NCI-H345 treated with DMSO at 0.1 percent for 48 hours (cell line): ENCODE measurements around the gene CPLX3.

Source experiments
- DNase-seq: peaks from one replicate; lab custom pipeline; 2025; ENCODE audit not compliant: unreplicated experiment; lab: John Stamatoyannopoulos, UW

The CPLX3 gene

GRCh38 chr15:74802290-74802689, 24.1 kb upstream of the CPLX3 start:
- no peak for DNase-seq

DNA sequence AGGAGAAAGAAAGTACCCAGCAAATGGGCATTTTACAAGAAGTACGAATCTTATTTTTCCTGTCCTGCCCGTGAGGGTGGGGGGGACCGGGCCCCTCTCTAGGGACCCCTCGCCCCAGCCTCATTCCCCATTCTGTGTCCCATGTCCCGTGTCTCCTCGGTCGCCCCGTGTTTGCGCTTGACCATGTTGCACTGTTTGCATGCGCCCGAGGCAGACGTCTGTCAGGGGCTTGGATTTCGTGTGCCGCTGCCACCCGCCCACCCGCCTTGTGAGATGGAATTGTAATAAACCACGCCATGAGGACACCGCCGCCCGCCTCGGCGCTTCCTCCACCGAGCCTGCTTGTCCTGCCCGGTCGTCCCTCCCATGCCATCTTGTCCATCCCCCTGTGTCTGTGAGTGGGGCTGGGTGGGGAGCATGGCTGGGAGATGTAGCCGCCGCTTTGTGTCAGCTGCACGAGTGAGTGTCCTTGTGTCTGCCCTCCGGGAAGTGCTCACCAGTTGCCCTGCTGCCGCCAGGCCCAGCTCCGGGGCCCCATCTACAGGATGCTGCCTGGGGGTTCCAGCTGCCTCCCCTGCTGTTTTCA, 23.5 kb upstream of the CPLX3 start:
- DNase-seq = no peak

GRCh38 chr15:74804935-74805334, 21.5 kb upstream of the CPLX3 start:
- no peak for DNase-seq

DNA sequence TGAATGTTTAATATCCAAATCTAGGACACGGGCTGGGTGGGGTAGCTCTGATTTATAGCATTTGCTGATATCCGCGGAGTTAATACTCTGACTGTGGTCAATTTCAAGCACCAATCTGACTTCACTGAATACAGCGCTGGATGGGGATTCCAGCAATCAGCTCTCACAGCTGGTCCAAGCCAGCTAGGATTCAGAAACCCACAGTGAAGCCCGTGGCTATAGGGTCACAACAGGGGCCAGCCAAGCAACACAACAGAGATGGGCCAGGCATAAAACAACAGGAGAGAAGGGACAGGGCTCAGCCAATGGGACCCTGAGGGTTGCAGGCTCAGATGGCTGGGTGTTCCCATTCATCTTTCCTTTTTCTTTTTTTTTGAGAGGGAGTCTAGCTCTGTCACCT, 19.1 kb upstream of the CPLX3 start:
- DNase-seq = no peak

DNA sequence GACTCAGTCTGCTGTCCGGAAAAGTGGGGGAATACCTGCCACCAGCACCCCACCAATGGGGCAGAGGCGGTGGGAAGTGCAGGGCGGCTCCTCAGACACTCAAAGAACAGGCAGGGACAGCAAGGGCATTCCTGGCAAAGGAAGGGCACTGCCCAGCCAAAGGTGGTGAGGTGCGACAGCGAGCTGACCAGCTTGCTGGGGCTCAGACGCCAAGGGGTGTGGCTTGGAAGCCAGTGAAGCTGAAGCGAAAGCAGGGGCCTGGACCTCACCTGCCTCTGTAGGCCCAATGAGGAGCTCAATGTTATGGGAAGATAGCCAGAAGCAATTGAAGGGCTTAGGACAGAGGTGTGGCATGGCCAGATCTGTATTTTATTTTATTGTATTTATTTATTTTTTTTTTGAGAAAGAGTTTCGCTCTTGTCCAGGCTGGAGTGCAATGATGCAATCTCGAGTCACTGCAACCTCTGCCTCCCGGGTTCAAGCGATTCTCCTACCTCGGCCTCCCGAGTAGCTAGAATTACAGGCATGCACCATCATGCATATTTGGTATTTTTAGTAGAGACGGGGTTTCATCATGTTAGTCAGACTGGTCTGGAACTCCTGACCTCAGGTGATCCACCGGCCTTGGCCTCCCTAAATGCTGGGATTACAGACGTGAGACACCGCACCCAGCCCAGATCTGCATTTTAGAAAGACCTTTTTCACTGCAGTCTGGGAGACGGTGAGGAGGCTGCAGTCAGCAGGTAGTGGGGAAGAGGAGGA, 18.2 kb upstream of the CPLX3 start:
- DNase-seq = no peak

GRCh38 chr15:74808840-74809229, 17.6 kb upstream of the CPLX3 start:
- DNase-seq = no peak

DNA sequence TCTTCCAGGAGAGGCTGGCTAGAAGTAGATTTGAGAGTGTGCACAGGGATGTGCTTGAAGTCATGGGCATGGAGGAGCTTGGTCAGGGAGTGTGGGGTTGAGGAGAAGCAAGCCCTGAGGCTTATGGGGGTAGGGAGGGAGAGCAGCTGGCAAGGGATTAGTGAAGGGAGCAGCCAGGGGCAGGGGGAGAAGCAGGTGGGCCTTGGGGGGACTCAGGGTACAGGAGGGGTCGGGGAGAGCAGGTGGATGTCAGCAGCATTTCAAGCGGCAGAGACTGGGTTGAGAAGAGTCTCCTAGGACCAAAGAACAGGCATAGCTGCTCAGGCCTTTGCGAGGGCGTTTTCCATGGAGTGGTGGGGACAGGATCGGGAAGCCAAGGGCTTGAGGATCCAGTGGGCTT, 17.2 kb upstream of the CPLX3 start:
- DNase-seq = no peak

- no peak for DNase-seq
These were observed 16.5 kb upstream of the CPLX3 start for GRCh38 chr15:74809956-74810355.

DNA sequence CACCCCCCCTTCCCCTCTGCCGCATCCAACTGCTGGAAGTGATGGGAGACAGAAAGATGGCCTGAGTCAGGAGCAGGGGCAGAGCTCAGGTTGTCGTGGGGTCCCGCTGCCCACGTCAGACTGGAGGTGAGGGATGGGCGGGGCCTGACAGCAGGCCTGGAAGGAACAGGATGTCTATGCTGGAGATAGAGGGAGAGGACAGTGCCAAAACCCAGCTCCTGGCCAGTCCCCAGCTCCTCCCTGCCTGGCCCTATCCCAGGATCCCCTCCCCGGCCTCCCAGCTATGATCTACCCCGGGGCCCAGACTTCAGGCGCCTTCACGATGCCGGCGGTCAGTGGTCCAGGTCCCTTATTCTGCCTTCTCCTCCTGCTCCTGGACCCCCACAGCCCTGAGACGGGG, 13.9 kb upstream of the CPLX3 start, which contains the start of gene LMAN1L:
Gene LMAN1L (plus strand): TSS at position 303 of the 400 bp plus-strand sequence. CDS start 20 bp downstream, at position 323.
- no peak for DNase-seq

DNA sequence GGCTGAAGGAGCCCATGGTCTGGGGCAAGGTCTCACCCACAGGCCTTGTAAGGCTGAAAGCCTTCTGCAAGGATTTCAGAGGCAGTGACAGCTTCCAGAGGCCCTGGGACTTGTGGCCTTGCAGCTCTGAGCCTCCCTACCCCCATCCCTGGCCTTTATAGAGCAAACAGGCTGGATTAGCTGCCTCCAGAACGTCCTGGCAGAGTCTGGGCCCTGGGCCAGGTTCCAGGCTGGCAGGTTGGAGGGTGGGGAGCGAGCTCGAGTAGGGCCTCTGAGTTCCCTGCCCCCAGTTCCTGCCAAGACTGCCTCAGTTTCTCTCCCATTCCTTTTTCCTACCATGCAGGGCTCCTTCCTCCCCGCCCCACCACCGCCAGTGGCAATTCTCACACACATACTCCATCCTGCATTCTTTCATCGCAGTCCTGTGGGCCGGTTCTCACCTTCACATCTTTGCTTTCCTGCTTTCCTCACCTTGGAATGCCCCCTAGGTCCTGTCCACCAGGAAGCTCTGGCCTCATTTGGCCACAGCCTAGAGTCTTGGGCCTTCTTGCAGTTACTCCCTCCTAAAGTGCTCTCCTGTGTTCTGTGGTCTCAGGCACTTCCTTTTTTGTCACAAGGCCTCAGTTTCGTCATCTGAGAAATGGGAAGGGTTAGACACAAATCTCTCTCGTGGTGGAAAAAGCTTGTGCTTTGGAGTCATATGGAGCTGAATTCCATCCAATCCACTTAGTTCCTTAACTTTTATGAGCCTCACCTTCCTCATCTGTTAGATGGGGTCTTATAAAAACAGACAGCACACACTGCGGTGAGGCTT, 11.1 kb upstream of the CPLX3 start:
- DNase-seq = no peak

- DNase-seq = no peak
These were observed 10.5 kb upstream of the CPLX3 start for GRCh38 chr15:74815961-74816360.

DNA sequence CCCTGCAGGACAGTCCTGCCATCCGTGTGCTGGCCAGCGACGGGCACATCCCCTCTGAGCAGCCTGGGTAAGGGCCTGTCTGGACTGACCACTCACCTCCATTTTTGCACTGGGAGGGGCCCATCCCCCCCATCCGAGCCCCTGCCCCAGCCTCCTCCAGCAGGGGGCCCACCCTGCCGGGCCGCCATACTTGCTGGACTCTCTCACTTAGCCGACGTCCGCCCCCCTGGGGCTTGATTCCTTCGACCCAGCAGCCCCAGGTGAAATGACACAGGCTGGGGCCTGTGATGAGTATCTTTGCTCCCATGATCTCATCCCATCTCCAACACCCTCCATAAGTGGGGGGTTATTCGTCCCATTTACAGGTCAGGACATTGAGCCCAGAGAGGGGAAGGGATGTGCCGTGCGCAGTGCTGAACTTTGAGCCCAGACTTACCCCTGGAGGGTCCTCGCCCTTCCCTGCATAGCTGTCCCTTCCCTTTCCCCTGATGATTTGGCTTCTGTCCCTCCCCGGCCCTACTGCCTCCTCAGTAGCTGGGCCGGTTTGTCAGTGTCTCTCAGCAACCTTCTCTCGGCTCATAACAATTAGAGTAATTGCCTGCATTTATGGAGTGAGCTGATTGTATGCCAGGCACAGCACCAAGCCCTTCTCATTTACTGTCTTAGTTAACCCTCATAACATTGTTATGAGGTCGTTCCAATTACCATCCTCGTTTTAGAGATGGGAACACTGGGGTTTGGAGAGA, 9.6 kb upstream of the CPLX3 start:
- DNase-seq = no peak

DNA sequence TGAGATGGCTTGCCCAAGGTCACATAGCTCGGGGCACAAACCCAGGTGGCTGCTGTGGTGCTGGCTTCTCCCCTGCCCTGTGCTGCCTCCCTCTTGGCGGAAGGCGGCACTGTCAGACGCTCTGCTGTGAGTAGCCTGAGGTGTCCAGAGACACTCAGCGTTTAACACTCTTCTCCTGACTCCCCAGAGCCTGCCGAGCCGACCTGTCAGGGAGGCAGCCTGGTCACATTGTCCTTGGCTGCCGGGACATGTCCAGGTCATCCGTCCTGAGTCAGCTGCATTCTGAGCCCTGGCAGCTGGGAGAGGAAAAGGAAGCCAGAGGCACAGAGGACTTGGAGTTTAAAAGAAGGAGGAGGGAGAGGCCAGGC, 9.1 kb upstream of the CPLX3 start:
- no peak for DNase-seq

DNA sequence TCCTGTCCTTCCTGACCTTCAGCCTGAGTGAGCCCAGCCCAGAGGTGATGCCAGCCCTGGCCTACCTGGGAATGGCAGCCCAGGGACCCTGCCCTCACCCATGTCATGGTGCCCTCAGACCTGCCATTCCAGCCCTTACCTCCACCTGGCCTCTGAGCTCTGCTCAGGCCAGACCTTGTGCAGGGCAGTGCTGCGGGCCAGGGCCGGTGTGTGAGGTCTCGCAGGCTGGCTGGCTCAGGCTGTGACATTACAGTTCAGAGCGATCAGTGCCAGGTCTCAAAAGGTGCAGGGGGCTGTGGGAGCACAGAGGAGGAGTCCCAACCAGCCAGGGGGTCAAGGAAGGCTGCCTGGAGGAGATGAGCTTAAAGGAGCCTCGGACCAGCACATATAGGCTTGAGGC, 6.4 kb upstream of the CPLX3 start:
- no peak for DNase-seq

GRCh38 chr15:74821091-74821789, 5.2 kb upstream of the CPLX3 start:
- no peak for DNase-seq

GRCh38 chr15:74821790-74822158, 4.7 kb upstream of the CPLX3 start:
- DNase-seq = no peak

DNA sequence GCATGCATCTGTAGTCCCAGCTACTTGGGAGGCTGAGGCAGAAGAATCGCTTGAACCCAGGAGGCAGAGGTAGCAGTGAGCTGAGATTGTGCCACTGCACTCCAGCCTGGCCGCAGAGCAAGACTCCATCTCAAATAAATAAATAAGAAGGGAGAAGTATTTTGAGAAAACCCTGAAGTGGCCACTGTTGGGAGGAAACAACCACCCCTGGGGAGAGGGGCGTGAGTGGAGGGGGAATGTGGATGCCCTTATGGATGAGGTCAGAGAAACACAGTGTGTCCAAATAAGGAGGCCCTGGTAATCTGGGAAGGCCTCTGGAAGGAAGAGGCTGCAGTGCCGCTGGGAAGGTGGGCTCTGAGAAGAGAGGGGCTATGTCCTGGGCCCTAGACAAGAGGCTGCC, 4.2 kb upstream of the CPLX3 start:
- no peak for DNase-seq

GRCh38 chr15:74823324-74823723, 3.1 kb upstream of the CPLX3 start:
- DNase-seq = no peak

GRCh38 chr15:74824976-74825375, 1.5 kb upstream of the CPLX3 start:
- DNase-seq = no peak

DNA sequence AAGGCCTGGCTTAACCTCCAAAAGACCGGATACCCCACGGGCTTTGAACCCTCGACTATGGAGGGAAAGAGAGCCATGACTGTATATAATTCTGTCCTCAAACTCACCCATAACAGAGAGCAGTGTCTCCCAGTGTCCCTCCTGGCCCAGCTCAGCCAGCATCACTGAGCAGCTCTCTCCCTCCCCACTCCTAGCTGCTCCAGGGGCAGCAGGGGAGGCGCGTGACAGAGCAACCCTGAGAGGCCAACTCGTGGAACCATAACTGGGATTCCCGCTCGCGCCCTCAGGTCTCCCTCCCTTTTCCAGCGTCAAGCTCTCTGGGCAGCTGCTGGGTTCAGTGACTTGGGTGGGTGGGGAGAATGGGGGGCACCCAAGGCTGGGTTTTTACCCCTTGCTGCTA, 561 bp upstream of the CPLX3 start:
- no peak for DNase-seq

GRCh38 chr15:74826921-74827320, 494 bp downstream of the CPLX3 start:
- DNase-seq = no peak
